ENCODE results near the gene CARD11. TPM values are rescaled to one million over a fixed set of nuclear protein-coding genes. Genes with fewer than 3 reads are reported as not detected.
"Not testable (repeated sequence)": the region's sequence is repeated elsewhere in the genome, so short reads cannot be mapped to it uniquely, and the experiment has no call there.

CARD11 gene
- polyA plus RNA-seq, 4 donors: 1.1 to 2.3 (median 1.3) TPM

DNA sequence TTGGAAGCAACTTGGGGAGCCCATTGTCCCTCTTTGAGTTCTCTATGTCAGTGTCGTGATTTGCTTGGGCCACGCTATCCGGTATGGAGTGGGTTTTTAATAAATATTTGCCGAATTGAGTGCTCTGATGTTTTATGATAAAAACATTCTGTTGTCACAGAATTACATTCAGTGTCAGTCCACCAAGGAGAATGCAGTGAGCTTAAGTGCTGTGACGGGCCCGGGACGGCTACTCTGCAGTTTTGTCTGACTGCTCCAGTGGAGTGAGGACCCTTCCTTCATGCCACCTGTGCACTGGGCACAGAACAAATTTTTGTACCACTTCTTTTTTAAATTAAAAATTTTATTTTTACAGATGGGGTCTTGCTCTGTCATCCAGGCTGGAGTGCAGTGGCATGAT lies 76.0 kb downstream of the CARD11 start:
- DNase-seq (ENCODE audit: low read depth in 4 of 4, low spot score in 2 of 4): no peak

DNA sequence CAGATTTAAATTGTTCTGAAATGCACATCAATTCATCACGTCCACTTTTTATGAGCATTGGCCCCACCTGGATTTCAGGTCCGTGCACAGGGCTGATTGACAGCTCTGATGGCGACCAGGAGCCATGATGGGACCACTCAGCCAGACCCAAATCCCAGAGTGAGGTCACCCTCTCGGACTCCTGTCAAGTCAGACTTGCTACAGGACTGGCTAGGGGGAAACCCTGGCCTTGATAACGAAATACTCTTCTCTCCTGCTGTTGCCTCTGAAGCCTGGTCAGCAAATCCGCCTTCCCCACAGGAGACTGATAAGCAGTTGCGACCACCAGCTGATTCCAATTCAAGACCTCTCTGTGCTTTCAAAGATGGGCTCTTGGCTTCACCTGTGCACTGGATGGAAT lies 76.4 kb downstream of the CARD11 start:
- DNase-seq (ENCODE audit: low read depth in 4 of 4, low spot score in 2 of 4): no peak

DNA sequence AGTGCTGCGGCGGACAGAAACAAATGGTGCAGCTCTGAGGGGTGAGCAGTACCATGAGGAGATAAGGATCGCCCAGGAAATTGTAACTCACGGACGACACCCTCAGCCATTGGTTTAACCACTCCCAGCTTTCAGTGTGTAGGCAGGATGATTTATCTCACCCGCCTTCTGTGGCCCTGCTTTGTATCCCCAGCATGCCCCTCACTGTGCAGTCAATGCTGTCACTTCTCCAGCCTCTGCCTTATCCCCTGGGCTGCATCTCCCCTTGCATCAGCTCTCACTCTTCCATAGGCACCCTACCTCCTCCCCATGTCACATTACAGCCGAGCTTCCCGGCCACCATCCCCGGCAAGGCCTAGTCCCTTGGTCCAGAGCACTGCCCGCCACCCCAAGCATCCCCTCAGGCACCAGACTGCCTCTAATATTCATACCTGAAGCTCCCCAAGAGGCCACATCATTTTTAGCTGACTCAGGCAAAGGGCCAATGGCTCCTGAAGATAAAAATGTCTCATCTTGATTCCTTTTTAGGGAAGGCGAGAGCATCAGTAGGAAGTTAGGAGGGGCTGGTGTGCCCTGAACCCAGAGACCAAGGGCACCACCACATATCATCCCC lies 77.1 kb downstream of the CARD11 start:
- no peak for DNase-seq (ENCODE audit: low read depth in 4 of 4, low spot score in 2 of 4)

DNA sequence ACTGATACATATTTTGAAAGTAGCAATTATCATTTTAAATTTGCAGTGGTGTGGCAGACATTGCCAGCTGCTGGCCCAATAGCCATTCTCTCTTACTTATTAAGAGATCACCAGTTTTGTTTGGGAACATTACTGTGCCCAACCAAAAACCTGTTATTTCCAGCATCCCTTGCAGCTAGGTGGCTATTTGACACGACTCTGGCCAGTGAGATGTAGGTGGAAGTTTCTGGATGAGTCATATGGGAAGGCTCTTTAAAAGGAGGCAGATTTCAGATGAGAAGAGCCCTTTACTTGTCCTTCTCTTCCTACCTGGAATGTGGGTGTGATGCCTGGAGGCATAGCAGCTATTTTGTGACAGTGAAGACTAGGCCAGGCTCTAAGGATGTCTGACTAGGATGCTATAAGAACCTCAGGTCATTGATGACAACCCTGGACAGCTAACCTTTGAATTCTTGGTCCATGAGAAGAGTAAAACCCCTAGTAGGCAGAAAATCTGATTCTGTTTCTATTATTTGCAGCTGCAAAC lies 77.9 kb downstream of the CARD11 start:
- DNase-seq (ENCODE audit: low read depth in 4 of 4, low spot score in 2 of 4): no peak

DNA sequence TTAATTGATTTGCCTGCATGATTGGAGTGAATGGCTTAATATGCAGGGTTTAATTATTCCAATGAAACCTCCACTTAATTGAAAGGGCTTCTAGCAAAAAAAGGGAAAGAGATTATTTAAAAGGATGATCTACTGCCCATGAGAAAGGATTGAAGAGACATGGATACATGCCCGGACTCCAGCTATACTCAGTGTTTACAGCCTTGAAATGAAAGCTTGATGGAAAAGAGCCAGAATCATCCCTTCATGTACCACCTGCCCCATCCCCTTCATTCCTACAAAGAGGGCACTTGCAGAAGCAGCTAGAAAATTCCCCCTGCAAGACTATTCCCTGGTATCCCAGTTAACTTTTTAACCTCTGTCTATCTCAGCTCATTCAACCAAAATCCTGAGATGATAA lies 78.4 kb downstream of the CARD11 start:
- no peak for DNase-seq (ENCODE audit: low read depth in 4 of 4, low spot score in 2 of 4)

DNA sequence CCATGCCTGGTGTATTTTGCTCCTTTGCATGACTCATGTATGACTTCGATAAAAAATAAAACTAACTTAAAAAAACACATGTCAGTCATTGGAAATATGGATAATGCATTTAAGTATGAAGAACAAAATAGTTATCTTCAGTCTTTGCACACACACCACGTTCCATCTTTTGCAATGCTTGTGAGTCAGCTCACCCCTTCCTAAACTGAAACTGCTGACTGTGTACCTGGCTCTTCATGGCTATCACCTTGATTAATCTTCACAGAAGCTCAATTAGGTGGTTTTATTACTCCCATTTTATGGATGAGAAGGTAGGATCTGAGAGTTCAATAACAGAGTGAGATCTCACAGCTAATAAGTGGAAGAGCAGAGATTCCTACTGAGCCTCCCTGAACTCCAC lies 79.5 kb downstream of the CARD11 start:
- no peak for DNase-seq (ENCODE audit: low read depth in 4 of 4, low spot score in 2 of 4)

DNA sequence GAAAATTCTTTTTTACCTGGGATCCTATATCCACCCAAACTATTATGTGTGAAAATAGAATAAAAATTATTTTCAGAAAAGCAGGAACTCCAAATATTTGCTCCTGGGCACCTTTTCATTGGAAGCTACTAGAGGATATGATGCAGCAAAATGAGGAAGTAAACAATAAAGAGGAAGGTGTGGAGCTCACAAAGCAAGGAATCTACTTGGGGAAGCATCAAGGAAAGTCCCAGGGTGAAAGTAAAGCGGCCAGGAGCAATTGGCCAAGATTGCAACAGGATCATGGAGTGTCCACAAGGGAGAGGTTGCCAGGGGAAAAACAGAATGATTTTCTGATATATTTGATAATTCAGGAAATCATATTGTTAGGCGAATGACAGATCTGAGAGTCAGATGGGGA lies 80.8 kb downstream of the CARD11 start:
- no peak for DNase-seq (ENCODE audit: low read depth in 4 of 4, low spot score in 2 of 4)

DNA sequence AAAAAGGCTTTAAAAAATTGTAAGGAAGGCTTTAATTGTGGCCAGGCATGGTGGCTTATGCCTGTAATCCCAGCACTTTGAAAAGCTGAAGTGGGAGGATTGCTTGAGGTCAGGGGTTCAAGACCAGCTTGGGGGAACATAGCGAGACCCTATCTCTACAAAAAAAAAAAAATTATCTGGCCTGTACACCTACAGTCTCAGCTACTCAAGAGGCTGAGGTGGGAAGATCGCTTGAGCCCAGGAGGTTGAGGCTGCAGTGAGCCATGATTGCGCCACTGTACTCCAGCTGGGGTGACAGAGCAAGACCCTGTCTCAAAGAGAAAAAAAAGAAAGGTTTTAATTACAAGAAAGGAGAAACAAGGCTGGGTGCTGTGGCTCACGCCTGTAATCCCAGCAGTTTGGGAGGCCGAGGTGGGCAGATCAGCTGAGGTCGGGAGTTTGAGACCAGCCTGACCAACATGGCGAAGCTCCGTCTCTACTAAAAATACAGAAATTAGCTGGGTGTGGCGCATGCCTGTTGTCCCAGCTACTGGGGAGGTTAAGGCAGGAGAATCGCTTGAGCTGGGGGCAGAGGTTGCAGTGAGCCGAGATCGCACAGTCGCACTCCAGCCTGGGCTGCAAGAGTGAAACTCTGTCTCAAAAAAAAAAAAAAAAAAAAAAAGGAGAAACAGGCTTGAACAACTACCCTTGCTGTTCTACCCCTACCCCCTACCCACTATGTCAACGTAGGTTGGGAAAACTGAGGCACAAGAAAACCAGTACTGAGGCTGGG lies 83.7 kb downstream of the CARD11 start:
- no peak for DNase-seq (ENCODE audit: low read depth in 4 of 4, low spot score in 2 of 4)

DNA sequence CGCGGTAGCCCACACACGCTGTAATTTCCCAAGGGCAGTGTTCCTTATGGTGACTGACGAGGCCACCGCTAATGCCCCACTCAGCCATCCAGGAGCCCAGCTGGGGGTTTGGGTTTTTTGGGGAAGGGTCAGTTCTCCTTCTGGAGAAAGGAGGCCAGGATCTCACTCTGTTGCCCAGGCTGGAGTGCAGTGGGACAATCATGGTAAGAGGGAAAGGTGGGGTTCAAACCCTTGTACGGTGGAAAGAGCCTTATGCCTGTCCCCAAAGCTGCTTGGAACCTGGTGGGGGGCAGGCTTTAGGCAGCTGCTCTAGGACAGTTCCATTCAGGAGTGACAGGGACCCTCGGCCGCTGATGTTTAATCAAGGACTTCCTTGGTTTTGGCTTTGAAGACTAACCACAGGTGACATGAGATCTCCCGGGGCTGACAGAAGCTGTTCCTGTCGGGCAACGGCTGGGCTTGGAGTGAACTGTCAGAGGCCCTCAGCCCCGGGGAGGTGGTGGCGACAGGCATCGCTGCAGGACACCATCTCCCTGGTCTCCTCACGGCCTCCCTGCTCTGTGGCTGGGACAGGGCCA lies 84.5 kb downstream of the CARD11 start:
- DNase-seq (ENCODE audit: low read depth in 4 of 4, low spot score in 2 of 4): no peak

GRCh38 chr7:2958416-2959102 lies 85.1 kb downstream of the CARD11 start:
- no peak for DNase-seq (ENCODE audit: low read depth in 4 of 4, low spot score in 2 of 4)

DNA sequence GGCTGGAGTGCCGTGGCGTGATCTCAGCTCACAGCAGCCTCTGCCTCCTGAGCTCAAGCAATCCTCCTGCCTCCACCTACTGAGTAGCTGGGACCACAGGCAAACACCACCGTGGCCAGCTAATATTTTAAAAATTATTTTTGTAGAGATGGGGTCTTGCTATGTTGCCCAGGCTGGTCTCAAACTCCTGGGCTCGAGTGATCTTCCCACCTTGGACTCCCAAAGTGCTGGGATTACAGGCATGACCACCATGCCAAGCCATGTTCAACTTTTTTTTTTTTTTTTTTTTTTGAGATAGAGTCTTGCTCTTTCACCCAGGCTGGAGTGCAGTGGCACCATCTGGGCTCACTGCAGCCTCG lies 86.3 kb downstream of the CARD11 start:
- not testable (repeated sequence) for DNase-seq (ENCODE audit: low read depth in 4 of 4, low spot score in 2 of 4)

DNA sequence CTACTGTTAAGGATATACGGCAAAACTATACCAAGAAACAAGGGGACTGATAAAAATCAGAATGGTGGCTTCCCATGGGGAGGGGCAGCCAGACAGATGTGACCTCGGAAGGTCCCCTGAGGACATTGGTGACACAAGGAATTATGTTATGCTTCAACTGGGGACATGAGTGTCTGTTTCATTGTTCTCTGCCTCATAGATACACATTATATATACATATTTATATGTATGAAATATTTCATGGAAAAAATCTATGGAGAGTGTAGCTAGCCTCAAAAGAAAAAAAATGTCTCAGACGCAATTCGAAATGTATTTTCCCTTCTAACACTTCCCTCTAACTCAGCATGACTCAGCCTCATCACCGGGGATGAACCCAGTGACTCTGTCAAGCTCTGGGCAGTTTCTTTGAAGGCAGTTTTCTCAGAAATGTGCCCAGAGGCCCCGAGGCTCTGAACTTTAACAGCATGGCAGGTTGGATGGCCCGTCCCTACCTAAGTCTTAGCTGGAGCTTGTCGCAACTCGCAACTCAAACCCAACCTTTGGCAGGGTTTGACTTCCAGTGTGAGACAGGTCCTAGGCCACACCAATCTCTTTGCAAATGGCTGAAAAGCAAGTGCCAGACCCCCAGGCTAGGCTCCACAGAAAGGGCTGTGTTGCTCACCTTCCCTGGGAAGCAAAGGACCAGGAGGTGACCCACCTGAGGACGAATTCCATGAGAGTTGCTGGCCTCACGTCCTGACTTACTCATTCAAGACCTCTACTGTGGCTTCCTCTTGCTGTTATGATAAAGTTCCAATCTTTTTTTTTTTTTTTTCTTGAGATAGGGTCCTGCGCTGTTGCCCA lies 86.9 kb downstream of the CARD11 start:
- DNase-seq (ENCODE audit: low read depth in 4 of 4, low spot score in 2 of 4): no peak

DNA sequence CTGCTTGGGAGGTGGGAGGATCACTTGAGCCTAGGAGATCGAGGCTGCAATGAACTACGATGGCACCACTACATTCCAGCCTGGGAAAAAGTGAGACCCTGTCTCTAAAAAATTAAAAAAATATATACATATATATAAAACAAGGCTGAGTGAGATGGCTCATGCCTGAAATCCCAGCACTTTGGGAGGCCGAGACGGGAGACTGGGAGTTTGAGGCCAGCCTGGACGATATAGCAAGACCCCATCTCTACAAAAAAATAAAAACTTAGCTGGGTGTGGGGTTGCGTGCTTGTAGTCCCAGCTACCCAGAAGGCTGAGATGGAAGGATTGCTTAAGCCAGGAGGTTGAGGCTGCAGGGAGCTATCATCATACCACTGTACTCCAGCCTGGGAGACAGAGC lies 87.6 kb downstream of the CARD11 start:
- no peak for DNase-seq (ENCODE audit: low read depth in 4 of 4, low spot score in 2 of 4)

- no peak for DNase-seq (ENCODE audit: low read depth in 4 of 4, low spot score in 2 of 4)
These were observed 88.4 kb downstream of the CARD11 start for GRCh38 chr7:2955269-2955668.

DNA sequence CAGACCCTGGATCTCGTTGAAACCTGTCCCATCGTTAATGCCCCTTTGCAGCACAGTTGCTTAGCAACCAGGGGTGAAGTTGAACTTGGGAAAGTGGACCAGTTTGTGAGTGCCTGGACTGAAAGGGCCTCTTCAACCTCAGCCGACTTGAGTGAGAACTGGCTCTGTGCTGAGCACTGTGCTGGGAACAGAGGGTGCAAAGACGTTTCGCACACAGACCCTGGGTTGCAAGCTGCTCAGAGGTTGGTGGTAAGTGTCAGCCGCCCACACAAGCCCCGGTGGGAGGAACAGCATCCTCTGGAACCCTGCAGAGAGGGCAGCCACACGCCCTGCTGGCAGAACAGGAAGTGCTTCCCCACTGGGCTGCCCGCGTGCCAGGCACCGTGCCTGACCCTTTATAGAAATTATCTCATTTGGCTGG lies 89.2 kb downstream of the CARD11 start:
- DNase-seq (ENCODE audit: low read depth in 4 of 4, low spot score in 2 of 4): no peak

DNA sequence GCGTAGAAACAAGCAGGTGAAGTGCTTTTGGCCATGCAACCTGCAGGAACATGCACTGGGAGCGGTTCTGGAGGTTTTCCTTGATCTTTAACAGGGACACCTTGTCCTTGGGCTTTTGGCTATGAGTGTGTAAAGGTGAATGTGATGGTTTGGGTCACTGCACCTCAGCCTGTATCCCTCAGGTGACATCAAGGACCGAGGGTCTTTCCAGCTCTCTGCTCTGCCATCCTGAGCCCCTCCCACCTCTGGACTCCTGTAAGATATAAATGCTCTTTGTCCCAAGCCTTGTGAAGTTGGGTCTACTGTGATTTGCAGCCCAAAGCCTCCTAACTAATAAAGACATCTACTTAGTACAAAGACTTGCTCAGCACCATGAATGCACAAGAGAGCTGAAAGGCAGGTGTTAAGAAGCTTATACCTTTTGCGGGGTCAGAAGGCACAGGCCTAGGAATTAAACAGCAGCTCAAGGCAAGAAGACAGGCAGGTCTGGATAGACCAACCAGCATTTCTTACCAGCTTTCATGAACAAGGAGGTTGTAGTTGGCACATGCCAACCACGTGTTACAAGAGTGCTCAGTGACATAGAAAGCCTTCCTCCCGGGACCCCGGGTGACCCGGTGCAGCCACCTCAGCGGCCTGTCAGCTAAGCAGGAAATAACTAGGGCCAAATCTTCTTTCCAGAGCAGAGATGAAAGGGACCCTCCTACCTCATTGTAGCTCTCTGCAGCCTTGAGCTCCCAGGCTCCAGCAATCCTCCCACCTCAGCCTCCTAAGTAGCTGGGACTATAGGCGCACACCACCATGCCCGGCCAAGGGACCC lies 89.9 kb downstream of the CARD11 start:
- no peak for DNase-seq (ENCODE audit: low read depth in 4 of 4, low spot score in 2 of 4)

GRCh38 chr7:2953099-2953498 lies 90.6 kb downstream of the CARD11 start:
- DNase-seq (ENCODE audit: low read depth in 4 of 4, low spot score in 2 of 4): no peak

- DNase-seq (ENCODE audit: low read depth in 4 of 4, low spot score in 2 of 4): no peak
These were observed 91.4 kb downstream of the CARD11 start for GRCh38 chr7:2952316-2952715.

DNA sequence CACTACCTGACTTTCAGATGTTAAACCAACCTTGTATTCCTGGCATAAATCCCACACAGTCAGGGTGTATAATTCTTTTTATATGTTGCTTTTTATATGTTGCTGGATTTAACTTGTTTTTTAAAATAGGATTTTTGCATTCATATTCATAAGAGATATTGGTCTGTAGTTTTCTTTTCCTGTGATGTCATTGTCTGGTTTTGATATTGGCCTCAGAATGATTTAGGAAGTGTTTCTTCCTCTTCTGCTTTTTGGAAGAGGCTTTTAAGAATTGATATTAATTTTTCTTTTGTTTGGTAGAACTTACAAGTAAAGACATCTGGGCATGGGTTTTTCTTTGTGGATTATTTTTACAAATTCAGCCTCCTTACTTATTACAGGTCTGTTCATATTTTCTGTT lies 93.1 kb downstream of the CARD11 start:
- DNase-seq (ENCODE audit: low read depth in 4 of 4, low spot score in 2 of 4): no peak

- DNase-seq (ENCODE audit: low read depth in 4 of 4, low spot score in 2 of 4): no peak
These were observed 94.9 kb downstream of the CARD11 start for GRCh38 chr7:2948749-2949148.
